NCI-H2081 treated with DMSO at 0.1 percent for 48 hours (cell line): Measurements from ENCODE around the gene ICAM1.
"Not testable (repeated sequence)": the region's sequence is repeated elsewhere in the genome, so short reads cannot be mapped to it uniquely, and the experiment has no call there.

Experiments used
- DNase-seq: peaks from one replicate; lab custom pipeline; 2025; lab: John Stamatoyannopoulos, UW

ICAM1 gene

DNA sequence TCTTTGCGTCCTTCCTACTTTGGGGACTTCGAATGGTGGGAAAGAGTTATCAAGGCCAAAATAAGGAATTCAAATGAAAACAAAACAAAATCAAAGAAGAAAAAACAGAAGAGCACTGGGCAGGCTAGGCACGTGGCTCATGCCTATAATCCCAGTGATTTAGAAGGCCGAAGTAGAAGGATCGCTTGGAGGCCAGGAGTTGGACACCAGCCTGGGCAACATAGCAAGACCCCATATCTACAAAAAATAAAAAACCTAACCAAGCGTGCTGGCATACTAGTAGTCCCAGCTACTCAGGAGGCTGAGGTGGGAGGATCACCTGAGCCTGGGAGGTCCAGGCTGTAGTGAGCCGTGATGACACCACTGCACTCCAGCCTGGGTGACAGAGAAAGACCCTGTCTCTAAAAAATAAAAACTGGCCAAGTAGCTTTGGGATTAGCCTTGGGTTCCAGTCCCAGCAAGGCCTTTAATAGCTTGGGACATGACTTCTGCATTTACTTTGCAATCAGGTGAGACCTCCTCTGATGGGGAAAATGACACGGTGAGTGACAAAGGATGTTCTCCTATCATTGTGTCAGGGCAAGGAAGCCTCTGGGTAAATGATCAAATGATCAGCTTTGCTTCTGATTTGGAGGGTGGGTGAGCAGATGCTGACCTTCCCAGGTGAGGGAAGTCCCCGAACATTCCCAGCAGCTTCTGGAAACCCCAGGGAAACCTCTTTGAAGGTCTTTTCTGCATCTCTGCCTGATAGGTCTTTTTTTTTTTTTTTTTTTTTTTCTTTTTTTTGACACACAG lies 7.1 kb downstream of the ICAM1 start:
- DNase-seq, result no peak

- DNase-seq, result no peak
Observed at GRCh38 chr19:10278935-10279334, 8.0 kb downstream of the ICAM1 start.

GRCh38 chr19:10279737-10280442 lies 9.0 kb downstream of the ICAM1 start:
- DNase-seq, result no peak

DNA sequence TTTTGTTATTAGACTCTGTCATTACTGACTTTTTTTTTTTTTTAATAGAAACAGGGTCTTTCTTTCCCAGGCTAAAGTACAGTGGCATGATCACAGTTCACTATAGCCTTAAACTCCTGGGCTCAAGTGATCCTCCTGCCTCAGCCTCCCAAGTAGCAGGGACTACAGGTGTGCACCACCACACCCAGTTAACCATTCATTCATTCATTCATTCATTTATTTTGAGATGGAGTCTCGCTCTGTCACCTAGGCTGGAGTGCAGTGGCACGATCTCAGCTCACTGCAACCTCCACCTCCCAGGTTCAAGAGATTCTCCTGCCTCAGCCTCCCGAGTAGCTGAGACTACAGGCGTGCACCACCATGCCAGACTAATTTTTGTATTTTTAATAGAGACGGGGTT lies 11.1 kb downstream of the ICAM1 start:
- DNase-seq, result not testable (repeated sequence)

DNA sequence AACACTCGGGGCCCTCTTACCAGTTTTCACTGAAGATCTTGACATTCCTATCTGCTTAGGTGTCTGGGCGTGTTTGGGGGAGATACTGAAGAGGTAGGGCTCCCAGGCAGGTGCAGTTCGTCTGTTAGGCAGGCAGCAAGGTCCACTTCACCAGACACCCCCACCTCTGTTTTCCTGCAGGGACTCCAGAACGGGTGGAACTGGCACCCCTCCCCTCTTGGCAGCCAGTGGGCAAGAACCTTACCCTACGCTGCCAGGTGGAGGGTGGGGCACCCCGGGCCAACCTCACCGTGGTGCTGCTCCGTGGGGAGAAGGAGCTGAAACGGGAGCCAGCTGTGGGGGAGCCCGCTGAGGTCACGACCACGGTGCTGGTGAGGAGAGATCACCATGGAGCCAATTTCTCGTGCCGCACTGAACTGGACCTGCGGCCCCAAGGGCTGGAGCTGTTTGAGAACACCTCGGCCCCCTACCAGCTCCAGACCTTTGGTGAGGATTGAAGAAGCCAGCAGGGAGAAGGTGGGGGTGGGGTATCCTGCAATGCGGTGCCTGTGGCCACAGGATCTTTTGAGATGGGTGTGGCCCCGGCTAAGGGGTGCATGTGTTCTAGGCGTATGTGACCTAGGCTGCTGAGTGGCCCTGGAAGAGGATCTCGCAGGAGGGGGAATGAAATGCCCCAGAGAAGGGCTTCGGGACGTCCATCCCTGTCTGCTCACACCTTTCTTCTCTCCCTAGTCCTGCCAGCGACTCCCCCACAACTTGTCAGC lies 12.6 kb downstream of the ICAM1 start:
- no peak for DNase-seq

DNA sequence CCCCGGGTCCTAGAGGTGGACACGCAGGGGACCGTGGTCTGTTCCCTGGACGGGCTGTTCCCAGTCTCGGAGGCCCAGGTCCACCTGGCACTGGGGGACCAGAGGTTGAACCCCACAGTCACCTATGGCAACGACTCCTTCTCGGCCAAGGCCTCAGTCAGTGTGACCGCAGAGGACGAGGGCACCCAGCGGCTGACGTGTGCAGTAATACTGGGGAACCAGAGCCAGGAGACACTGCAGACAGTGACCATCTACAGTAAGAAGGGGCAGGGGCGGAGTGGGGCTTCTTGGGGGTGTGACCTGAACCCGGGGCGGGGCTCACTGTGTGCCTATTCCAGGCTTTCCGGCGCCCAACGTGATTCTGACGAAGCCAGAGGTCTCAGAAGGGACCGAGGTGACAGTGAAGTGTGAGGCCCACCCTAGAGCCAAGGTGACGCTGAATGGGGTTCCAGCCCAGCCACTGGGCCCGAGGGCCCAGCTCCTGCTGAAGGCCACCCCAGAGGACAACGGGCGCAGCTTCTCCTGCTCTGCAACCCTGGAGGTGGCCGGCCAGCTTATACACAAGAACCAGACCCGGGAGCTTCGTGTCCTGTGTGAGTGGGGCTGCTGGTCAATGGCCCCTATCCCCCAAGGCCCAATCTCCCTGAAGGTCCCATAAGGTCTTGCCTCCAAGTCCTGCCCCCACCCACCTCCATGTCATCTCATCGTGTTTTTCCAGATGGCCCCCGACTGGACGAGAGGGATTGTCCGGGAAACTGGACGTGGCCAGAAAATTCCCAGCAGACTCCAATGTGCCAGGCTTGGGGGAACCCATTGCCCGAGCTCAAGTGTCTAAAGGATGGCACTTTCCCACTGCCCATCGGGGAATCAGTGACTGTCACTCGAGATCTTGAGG lies 13.4 kb downstream of the ICAM1 start:
- no peak for DNase-seq

GRCh38 chr19:10284960-10285278 lies 14.0 kb downstream of the ICAM1 start:
- no peak for DNase-seq

DNA sequence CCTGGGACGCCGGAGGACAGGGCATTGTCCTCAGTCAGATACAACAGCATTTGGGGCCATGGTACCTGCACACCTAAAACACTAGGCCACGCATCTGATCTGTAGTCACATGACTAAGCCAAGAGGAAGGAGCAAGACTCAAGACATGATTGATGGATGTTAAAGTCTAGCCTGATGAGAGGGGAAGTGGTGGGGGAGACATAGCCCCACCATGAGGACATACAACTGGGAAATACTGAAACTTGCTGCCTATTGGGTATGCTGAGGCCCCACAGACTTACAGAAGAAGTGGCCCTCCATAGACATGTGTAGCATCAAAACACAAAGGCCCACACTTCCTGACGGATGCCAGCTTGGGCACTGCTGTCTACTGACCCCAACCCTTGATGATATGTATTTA lies 14.5 kb downstream of the ICAM1 start:
- no peak for DNase-seq

GRCh38 chr19:10286803-10287737 lies 16.1 kb downstream of the ICAM1 start, which contains the start of gene ICAM4:
ICAM4 (plus strand) TSS chr19:10286955; CDS start chr19:10287013, 58 bp downstream.
- DNase-seq, result no peak

DNA sequence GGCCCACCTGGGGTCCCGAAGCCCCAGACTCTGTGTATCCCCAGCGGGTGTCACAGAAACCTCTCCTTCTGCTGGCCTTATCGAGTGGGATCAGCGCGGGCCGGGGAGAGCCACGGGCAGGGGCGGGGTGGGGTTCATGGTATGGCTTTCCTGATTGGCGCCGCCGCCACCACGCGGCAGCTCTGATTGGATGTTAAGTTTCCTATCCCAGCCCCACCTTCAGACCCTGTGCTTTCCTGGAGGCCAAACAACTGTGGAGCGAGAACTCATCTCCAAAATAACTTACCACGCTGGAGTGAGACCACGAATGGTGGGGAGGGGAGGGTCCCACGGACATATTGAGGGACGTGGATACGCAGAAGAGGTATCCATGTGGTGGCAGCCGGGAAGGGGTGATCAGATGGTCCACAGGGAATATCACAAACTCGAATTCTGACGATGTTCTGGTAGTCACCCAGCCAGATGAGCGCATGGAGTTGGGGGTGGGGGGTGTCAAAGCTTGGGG lies 17.8 kb downstream of the ICAM1 start:
- DNase-seq, result no peak

- DNase-seq, result no peak
Observed at GRCh38 chr19:10289167-10289835, 18.4 kb downstream of the ICAM1 start.

- DNase-seq, result no peak
Observed at GRCh38 chr19:10289836-10290356, 19.0 kb downstream of the ICAM1 start, which contains the start of gene ICAM5. ICAM5 (plus strand) TSS chr19:10289952; CDS start chr19:10290044, 92 bp downstream.

GRCh38 chr19:10290357-10290875 lies 19.5 kb downstream of the ICAM1 start:
- DNase-seq, result no peak

- DNase-seq, result no peak
Observed at GRCh38 chr19:10290876-10291553, 20.1 kb downstream of the ICAM1 start.

DNA sequence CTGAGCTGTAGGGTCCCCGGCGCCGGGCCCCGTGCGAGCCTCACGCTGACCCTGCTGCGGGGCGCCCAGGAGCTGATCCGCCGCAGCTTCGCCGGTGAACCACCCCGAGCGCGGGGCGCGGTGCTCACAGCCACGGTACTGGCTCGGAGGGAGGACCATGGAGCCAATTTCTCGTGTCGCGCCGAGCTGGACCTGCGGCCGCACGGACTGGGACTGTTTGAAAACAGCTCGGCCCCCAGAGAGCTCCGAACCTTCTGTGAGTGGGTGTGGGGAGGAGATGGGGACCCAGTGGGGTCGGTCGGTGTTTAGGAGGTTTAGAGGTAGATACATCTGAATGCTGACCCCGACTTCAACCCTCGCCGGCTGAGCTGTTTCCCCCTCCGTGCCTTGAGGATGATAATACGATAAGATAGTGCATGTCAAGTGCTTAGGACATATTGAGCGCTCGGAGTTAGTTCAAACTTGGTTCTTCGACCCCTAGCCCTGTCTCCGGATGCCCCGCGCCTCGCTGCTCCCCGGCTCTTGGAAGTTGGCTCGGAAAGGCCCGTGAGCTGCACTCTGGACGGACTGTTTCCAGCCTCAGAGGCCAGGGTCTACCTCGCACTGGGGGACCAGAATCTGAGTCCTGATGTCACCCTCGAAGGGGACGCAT lies 20.8 kb downstream of the ICAM1 start:
- no peak for DNase-seq

DNA sequence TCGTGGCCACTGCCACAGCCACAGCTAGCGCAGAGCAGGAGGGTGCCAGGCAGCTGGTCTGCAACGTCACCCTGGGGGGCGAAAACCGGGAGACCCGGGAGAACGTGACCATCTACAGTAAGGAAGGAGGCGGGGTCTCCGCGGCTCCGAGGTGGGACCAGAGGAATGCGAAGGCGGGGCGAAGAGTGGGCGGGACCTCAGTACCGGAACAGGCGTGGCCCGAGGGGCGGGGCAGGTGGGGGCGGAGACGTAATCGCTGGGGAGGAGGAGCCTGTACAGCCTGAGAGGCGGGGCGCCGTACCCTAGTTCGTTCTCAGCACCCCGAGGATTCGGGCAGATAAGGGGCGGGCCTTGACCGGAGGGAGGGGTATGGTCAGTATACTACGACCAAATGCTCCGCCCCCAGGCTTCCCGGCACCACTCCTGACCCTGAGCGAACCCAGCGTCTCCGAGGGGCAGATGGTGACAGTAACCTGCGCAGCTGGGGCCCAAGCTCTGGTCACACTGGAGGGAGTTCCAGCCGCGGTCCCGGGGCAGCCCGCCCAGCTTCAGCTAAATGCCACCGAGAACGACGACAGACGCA lies 21.4 kb downstream of the ICAM1 start:
- no peak for DNase-seq

DNA sequence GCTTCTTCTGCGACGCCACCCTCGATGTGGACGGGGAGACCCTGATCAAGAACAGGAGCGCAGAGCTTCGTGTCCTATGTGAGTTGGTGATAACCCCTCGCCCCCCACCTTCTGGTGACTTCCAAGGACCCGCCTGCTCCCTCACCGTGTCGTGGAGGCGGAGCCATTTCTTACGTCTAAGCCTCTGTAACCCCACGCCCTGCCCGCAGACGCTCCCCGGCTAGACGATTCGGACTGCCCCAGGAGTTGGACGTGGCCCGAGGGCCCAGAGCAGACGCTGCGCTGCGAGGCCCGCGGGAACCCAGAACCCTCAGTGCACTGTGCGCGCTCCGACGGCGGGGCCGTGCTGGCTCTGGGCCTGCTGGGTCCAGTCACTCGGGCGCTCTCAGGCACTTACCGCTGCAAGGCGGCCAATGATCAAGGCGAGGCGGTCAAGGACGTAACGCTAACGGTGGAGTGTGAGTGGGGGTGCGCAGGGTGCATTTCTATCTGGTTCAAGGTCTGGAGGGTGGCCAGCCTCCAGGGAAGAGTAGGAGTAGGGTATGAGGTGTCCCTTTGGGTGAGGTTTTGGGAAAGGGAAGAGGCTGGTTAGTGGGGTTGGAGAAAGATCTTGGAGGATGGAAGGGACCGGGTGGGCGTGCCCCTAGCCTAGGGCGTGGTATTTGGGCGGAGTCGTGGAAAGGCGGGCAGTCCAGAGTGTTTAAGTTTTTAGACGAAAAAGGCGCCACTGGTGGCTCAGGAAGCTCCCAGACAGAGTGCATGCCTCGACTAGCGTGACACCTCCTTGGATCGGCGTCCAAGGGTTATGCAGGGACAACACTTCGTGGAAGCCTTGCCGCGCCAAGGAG lies 22.1 kb downstream of the ICAM1 start:
- no peak for DNase-seq
